Non-pigmented ciliary epithelial cell (primary cell): ENCODE data around the gene SELPLG.
"Not testable (repeated sequence)": the region's sequence is repeated elsewhere in the genome, so short reads cannot be mapped to it uniquely, and the experiment has no call there.

Experiments used
- DNase-seq: peaks from one replicate; pipeline ENCODE4 v3.0.0-alpha.2; 2010; ENCODE audit warnings: low read depth

The SELPLG gene

DNA sequence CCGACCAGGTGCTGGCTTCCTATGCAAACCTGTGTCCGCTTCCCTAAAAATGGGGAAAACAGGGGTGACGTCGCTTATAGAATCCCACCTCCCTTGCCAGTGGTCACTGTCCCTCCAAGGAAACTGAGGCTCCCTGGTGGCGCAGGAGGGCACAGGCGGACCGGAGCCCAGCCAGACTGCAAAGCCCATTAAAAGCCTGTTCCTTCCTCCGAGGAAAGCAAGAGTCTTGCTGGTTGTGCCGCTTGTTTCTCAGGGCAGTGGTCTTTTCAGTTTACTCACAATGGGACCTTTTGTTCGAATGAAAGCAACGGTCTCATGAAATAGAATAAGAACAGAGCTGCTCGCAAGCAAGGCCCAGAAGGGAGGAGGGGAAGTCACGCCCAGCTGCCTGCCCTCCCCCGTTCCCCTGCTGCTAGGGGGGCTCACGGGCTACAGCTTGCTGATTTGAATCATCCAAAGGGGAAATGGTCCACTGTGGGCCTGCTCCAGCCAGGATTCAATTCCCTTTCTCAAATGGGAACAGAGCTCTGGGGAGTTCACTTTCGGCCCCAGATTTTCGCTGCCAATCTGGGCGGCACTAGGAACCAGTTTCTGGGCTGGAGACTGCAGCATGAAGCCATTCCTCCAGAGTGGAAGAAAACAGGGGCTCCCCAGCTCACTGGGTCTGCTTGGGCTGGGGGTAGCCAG is 4.6 kb upstream of the SELPLG start:
- DNase-seq, result no peak

DNA sequence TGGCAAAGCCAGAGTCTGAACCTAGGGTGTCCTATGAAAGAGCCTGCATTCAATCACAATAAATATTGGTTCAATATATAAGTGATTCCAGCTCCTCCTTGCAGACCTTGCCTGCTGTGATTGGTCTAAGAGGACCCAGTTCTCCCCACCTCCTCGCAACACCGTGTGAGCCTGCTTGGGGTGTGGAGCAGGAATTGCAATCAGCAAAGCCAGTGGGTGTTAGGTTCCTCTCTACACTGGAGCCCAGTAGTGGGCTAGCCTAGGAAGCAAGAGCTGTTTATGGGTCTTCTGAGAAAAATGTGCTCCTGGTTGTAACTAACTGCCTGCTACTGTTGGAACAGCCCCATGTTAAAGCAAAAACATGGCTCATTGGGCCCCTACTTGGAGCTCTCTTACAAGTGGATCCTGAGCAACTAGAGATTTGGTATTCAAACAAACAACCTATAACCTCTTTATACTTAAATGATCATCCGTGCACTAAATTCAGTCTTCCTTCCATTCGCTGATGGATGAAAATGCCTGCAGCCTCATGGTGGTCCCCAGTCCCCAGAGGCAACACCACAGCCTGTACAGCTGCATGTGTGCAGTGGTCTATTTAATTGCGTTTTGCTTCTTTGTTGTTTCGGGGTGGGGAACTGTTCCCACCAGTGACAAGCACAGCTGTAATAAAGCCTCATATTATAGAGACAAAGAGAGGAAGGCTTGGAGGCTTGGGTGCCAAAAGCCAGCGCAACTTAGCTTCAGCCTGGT is 3.7 kb upstream of the SELPLG start:
- DNase-seq, result no peak

DNA sequence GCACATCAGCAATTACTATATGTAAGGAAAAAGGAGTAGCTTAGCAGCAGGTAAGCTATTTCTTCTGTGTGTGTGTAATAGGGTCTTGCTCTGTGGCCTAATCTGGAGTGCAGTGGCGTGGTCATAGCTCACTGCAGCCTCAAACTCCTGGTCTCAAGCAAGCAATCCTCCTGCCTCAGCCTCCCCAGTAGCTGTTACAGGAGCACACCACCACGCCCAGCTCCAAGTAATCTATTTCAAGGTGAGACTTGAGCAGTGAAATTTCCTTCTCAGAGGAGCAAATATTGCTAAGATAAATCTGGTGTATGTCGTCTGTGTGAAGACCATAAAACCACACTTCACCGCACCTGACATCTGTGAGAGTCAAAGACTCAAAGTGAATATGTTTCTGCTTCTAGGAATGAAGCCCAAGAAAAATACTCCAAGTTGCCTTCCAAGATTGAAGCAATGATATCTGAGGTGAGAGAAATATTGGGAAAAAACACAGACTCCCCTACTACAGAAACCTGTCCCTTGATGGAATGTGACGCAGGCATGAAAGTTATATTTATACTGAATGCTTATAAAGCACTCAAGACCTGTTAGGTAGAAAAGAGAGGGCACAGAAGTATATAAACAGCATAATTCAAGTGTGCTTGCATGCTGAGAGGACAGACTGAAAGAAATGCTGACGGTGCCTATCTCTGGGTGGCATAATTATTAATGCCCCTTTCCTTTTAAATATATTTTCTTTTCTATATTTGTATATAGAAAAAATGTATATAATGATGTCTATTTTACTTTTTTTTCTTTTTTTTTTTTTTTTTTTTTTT is 2.5 kb upstream of the SELPLG start:
- no peak for DNase-seq

DNA sequence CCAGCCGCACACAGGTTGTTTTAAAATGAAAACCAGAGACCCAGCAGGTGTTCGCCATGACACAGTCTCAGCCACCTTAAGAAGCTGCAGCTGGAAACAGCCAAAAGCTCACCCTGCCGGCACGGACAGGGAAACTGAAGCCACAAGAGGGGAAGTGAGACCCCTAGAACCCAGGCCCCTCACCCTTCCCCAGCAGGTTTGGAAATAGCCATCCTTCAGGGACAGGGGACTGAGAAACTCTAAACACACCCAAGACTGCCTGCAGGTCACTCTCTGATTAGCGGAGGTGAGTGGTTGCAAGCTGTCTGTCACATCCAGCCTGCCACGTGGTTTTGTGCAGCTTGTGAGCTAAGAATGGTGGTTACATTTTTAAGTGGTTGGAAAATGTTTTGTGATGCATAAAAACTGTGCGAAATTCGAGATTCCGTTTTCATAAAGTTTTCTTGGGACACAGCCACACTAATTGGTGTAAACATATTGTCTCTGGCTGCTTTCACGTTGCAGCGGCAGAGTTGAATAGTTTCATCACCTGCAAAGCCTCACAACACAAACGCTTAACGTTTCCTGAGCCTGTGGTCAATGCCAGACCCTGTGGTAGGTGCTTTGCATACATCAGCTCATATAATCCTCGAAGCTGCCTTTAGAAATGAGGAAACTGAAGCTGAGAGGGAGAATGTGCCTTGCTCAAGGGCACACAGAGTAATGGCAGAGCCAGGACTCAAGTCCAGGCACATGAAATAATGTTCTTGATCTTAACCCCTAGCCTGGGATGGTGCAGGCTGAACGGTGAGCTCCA is 1.7 kb upstream of the SELPLG start:
- DNase-seq, result no peak

DNA sequence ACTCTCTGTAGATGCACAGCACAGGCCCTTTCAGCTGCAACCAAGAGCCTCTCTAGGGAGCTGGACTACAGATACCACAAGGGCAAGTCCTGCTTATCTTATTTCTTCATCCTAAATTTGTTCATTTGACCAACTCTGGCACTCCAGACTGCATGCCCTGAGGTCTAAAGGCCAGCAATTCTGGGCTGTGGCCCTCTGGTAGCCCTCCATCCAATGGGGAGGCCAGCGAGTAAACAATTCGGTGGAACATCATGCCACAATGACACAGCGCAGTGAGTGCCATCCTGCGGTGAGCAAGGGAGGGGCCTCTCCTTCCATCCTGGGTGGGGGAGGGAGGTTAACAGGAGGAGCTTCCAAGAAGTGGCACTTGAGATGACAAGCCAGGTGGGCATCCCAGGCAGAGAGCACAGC is 652 bp upstream of the SELPLG start:
- DNase-seq, result no peak

DNA sequence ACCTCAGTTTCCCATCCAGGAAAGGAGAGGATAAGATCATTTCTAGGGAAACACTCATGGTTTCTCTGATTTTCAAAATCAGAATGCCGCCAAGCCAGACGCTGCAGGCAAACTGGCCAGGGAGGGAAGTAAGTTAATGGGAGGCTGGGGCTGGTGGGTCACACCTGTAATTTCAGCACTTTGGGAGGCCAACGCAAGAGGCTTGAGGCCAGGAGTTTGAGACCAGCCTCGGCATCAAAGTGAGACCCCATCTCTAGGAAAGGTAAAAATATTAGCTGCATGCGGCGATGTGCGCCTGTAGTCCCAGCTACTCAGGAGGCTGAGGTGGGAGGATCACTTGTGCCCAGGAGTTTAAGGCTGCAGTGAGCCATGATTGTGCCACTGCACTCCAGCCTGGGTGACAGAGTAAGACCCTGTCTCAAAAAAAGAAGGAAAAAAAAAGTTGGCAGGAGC is 587 bp downstream of the SELPLG start:
- no peak for DNase-seq

DNA sequence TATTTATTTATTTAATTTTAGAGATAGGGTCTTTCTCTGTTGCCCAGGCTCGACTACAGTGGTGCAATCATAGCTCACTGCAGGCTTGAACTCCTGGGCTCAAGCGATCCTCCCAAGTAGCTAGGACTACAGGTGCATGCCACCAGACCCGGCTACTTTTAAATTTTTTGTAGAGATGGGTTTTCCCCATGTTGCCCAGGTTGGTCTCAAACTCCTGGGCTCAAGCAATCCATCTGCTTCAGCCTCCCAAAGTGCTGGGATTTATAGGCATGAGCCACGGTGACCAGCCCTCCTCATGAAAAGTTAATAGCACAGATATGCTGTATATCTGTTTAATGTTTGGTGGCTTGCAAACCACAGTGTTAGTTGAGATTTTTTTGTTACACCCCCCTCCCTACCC is 2.4 kb downstream of the SELPLG start:
- DNase-seq, result not testable (repeated sequence)

DNA sequence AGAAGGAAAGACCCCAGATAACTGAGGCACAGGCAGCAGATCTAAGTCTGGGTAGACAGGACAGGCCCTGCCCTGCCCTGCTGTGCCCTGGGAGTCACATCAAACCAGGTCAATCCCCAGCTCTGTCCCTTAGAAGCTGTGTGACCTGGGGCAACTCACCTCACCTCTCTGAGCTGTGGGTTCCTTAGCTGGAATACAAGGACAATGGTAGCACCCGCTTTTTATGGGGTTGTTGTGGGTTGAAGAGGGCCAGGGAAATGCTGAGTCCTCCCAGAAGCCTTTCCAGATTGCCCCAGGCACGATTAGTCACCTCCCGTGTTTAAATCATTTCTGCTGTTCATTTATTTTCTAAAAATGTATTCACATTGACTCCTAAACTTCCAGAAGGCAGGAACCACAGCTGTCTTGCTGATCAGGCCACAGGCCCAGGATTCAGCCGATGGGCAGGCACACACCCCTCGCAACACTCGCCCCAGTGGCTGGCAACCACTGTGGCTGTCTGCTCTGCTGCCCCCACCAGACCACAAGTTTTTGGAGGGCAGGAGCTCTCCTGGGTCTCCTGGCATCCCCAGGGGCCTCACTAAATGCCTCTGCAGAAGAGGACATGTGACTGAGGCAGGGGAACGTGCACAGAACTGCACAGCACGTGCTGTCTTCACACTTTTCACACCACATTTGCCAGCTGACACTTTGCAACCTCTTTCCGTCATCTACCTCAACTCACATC is 3.0 kb downstream of the SELPLG start:
- no peak for DNase-seq

DNA sequence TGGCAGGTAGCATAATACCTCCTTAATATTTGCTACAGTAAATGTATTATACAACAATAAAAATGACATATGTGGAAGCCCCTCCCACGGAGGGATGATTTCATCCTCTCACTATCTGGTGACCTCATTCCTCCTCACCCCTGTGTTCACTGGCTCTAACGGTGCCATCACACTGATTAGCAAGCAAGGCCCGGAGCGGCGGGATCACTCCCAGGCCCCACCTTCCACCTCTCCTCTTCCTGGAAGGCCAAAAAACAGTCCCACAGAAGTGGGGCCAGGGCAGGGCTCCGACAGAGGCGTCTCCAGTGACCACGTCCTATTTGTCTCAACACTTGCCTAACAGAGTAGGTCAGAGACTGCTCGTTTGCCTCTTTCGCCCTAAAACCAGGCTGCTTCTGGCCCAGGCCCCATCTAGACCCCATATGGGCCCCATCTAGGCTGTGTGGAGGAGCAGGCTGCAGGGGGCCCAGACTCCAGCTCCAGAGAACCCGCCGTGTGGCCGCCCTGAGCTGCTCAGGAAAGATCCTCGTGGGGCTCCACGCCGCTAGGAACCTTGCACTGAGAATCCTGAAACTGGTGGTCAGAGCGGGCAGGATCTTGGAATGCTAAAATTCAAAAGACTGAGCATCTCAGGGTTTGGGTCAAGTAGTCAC is 3.7 kb downstream of the SELPLG start:
- DNase-seq, result peak; percentile 70

DNA sequence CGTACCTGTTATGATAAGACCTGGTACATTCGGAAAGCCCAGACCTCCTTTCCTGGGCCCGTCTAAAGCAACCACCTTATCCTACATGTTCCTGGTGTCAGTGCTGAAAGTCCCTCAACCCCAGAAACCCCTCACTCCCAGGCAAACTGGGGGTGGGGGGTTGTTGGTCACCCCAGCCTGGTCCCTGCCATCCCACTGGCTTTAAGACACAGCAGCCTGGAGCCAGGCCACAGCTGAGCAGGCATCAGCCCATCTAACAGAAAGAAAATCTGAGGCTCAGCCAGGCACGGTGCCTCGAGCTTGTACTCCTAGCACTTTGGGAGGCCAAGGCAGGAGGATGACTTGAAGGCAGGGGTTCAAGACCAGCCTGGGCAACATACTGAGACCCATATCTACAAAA is 4.5 kb downstream of the SELPLG start:
- no peak for DNase-seq

DNA sequence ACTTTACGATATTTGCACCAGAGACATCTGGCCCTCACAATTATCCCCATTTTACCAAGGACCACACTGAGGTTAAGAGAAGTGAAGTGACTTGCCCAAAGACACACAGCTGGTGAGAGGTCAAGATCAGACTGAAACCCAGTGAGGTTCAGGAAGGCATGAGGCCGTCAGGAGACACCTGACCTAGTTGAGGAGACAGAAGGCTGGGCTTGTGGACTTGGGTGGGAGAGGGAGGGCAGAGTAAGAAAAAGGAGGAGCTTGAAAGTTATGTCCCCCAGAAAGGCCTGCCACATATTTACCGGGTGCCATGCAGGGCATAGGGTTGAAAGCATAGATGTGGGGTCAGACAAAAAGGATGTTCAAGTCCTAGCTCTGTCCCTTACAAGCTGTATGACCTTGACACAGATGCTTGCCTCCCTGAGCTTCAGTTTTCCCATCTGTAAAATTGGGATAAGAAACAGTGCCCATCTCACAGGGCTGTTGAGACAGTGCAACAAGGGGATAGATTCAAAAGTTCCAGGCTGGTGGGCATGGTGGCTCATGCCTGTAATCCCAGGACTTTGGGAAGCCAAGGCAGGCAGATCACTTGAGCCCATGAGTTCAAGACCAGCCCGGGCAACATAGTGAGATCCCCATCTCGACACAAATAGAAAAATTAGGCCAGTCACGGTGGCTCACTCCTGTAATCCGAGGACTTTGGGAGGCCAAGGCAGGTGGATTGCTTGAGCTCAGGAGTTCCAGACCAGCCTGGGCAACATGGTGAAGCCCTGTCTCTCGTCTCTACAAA is 6.4 kb downstream of the SELPLG start:
- DNase-seq, result no peak

DNA sequence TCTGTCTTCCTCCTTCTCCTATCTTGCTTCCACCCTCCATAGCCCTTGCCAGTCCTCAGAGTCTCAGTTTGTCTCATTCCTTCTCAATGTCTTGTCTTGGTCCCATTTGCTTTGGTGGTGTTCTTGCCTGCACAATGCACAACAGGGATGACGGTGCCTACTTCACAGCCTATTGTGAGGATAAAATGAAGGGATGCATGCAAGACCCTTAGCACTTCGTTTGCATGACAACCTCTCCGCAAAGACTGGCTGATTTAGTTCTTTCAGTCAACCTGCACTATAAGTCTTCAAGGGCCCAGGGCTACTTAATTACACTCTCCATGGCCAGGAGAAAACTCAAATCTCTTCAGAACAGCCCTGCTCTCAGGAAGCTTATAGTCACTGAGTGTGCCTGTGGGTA is 8.5 kb downstream of the SELPLG start:
- no peak for DNase-seq

DNA sequence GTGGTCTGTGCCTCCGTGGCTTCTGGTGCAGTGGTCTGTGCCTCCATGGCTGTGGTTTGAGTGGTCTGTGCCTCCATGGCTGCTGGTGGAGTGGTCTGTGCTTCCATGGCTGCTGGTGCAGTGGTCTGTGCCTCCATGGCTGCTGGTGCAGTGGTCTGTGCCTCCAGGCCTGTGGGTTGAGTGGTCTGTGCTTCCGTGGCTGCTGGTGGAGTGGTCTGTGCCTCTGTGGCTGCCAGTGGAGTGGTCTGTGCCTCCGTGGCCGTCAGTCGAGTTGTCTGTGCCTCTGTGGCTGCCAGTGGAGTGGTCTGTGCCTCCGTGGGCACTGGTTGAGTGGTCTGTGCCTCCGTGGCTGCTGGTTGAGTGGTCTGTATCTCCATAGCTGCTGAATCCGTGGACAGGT is 10.1 kb downstream of the SELPLG start:
- no peak for DNase-seq

DNA sequence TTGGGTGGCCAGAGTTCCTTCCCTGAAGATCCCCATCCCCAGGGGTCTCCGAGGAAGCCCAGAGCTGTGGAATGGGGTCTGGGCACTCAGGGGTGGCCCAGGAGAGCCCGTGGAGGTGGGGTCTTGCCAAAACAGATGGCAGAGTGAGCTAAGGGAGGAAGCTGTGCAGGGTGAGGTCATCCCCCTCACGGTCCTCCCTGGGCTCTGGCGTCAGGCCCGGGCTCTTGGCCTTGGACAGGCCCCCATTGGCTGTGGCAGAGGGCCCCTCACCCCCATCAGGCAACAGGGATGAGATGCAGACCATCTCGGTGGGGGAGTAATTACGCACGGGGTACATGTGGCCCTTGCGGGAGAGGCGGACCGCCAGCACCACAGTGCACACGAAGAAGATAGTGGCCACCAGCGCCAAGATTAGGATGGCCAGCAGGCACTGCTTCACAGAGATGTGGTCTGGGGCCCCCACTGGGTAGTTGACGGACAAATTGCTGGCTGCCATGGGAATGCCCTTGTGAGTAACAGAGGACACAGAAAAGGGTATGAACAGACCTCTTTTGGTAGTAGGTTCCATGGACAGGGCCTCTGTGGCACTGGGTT is 10.7 kb downstream of the SELPLG start:
- no peak for DNase-seq

DNA sequence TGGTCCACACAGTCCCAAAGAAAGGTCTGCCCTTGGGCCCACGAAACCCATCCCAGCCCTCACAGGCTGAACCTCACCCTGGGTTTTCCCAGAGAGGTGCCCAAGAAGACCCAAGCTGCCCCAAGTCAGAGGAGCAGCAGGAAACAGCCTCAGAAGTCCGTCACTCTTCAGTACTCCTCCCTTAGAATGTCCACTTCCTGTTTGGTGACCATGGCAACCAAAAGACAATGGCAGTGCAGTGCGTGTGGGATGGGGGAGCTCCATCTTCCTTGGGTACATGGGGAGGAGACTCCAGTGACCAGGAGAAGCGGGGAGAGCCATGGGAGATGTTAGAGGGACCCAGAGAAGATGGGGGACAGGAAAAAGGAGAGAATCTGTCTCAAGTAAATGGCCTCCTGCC is 11.3 kb downstream of the SELPLG start:
- no peak for DNase-seq

DNA sequence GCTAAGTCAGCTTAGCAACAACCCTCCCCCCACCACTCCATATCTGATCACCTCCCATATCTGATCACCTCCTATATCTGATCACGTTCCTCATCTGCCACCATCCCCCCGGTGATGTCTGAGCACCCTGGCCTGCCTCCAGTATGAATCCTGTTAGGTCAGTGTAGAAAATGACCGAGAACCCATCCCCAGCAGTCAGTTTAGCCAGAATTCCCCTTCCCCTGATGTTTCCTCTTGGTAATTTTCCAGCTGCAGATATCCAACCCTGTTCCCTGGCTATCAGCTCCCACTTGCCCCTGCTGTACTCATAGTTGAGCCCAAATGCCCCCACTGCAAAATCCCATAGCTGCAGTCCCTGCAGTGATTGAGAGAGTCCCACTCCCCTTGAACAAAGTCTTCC is 12.5 kb downstream of the SELPLG start:
- DNase-seq, result no peak

DNA sequence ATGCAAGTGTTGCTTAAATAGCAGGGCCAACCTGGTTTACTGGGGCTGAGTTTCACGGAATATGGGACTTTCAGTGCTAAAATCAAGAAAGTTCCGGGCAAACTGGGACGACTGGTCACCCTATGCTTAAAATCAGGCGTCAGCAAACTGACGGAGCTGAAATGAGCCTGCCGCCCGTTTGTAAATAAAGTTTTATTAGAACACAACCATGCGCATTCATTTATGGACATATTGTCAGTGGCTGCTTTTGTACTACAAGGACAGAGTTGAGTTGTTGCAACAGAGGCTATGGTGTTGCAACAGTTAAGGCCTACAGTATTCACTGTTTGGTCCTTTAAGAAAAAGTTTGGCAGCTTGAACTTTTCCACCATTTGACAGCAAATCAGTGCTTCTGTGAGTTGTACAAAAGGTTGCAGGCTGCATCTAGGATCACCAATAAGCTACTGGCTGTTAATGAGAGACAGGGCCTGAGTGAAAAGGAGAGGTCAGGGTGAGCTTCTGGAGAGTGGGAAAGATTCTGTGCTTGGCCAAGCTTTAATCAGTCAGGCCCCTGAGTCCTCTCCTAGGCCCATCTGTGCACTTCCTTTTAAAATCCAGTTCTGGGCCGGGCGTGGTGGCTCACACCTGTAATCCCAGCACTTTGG is 13.3 kb downstream of the SELPLG start:
- DNase-seq, result no peak

DNA sequence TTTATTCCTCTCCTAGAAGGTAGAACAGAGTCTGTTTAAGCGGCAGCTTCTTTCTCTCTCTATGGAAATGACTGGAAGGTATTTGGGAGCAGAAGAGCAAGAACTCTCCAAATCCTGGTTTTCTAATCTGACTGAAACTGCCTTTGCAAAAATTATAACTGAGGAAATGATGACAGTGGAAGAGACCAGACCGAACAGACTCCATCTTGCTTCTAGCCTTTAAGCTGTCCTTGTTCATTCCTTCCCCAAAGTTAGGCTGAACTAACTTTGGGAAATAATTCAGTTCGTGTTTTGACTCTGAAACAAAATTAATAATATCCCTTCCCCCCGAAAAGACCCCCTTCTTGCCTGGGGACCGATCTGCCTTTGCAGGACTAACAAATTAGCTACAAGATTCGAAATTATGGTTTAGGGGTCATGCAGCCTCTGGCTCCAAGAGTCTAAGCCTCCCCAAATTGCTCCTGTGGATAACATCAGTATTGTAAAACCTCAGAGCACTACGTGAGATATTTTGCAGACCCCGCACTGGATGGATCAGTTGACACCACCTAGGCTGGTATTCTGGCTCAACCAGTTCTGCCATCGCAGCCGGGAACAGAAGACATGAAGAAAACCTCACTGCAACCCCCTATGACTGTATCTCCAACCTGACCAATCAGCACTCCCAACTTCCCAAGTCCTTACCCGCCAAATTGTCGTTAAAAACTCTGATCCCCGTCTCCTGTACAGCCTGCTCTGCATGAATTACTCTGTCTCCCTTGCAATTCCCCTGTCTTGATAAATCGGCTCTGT is 14.1 kb downstream of the SELPLG start:
- DNase-seq, result no peak
